ENCODE data around the gene ADAMTS9.

ADAMTS9 gene

DNA sequence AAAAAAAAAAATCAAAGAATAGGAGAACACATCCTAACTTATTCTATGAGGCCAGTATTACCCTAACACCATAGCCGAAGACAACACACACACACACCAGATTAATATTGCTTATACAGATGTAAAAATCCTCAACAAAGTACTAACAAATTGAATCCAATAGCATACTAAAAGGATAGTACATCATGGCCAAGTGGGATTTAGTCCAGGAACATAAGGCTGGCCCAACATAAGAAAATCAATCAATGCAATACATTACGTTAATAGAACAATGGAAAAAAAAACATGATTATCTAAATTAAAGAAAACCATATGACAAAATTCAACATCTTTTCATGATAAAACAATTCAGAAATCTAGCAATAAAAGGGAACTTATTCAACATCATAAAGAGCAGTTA is 79.1 kb downstream of the ADAMTS9 start:
- POLR2A ChIA-PET, result no interaction called here
- CTCF ChIA-PET, result no interaction called here
- TF ChIP-seq, protein P1, sequence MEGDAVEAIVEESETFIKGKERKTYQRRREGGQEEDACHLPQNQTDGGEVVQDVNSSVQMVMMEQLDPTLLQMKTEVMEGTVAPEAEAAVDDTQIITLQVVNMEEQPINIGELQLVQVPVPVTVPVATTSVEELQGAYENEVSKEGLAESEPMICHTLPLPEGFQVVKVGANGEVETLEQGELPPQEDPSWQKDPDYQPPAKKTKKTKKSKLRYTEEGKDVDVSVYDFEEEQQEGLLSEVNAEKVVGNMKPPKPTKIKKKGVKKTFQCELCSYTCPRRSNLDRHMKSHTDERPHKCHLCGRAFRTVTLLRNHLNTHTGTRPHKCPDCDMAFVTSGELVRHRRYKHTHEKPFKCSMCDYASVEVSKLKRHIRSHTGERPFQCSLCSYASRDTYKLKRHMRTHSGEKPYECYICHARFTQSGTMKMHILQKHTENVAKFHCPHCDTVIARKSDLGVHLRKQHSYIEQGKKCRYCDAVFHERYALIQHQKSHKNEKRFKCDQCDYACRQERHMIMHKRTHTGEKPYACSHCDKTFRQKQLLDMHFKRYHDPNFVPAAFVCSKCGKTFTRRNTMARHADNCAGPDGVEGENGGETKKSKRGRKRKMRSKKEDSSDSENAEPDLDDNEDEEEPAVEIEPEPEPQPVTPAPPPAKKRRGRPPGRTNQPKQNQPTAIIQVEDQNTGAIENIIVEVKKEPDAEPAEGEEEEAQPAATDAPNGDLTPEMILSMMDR (IDR thresholded peaks at IDR 0.05; ENCODE audit: control extremely low read depth, extremely low read depth, low read depth, missing control alignments), result no peak
- no peak for DNase-seq (ENCODE audit: extremely low spot score)

DNA sequence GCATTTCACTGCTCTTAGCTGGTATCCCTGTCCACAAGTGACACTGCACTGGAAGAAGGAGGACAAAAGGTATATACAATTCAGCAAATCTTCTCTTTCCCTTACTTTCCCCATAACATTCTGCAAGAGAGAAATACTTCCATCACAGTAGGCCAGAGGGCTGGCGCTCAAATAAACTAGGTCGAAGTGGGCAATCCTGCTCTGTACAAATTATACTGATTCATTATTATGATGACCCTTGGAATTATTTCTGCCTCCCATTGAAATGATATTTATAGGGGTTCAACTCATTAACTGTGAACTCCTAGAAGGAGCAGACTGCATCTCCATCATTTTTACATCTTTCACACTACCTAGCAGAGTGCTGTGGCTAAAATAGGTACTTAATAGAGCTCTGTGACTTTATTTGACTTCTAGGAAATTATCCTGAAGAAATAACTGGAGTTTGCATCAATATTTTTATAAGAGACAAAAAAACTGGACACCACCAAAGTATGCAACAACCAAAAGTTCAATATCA is 80.7 kb downstream of the ADAMTS9 start:
- POLR2A ChIA-PET, result no interaction called here
- DNase-seq (ENCODE audit: extremely low spot score), result no peak
- TF ChIP-seq, protein P1 (IDR thresholded peaks at IDR 0.05; ENCODE audit: control extremely low read depth, extremely low read depth, low read depth, missing control alignments), result no peak
- CTCF ChIA-PET, result no interaction called here

DNA sequence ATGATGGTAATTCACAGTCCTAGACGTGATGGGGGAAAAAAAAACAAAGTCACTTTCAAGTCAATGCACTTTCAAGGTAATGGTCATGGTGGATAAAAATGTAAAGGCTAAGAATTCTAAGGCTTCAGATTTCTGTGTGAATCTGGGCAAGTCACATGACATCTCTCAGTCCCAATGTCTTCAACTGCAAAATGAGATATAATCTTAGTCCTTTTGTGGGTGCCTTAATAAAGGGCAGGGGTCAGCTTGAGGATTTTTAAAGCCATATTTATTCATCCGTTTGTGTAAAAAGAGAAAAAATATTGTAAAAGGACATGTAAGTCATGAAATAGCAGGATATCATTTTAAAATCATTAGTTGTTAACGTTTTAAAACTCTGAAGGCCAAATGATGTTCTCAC is 83.5 kb downstream of the ADAMTS9 start:
- TF ChIP-seq, protein P1 (IDR thresholded peaks at IDR 0.05; ENCODE audit: control extremely low read depth, extremely low read depth, low read depth, missing control alignments), result no peak
- POLR2A ChIA-PET, result no interaction called here
- CTCF ChIA-PET, result interaction anchor here (1.1 to 1.3 kb wide), 2 partner anchors 9 to 29 kb away, joined by 4 to 5 read pairs; no protein-coding TSS in a partner anchor
- no peak for DNase-seq (ENCODE audit: extremely low spot score)

DNA sequence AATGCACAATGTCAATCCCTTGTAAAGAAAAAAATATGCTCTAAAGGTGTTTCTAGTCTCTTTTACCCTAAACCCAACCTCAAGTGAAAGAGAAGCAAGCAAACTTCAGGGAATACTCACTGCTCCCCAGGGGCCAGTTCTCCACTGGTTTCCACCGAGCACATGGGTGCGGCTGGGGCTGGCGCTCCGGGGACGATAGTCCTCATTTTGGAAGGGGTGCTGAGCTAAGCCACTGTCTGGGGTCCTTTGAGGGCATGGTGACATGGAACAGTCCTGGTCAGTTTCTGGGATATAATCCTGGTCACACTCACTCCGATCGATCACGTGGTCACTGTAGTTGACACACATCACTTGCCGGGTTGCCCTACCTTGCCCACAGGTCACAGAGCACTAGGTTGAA is 86.0 kb downstream of the ADAMTS9 start:
- TF ChIP-seq, protein P1 (IDR thresholded peaks at IDR 0.05; ENCODE audit: control extremely low read depth, extremely low read depth, low read depth, missing control alignments), result no peak
- ChIA-PET CTCF (no interaction called here), POLR2A (no interaction called here)
- DNase-seq (ENCODE audit: extremely low spot score), result no peak

DNA sequence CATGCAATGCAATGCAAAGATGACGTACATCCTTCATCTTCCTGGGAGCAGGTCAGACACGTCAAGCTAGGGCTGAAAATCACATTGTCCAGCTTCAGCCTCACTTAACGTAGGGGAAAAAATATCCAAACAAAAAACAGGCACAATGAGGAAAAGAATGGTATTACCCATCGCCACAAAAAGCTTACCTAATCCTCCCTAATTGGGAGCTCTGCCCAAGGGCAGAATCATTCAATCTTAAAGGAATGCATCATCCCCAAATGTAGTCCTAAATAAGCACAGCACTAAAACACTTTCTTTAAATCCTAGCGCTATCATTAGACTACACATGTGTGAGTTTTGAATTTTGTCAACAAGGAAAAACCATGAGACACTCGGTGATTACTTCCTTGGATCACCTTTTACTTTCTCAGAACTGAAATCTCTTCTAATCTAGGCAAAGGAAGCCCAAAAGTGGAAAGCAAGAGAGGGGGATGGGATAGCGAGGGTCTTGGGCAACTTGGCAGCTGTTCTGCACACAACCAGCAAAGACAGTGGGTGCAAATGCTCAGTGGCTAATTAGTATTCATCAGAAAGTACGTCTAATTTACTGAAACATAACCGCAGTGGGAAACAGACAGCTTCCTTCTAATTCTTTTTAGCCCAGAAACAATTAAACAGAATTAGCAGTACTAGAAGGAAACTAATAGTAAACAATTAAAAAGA is 87.4 kb downstream of the ADAMTS9 start:
- DNase-seq (ENCODE audit: extremely low spot score), result no peak
- TF ChIP-seq, protein P1 (IDR thresholded peaks at IDR 0.05; ENCODE audit: control extremely low read depth, extremely low read depth, low read depth, missing control alignments), result no peak
- ChIA-PET CTCF (interaction anchor here (1.3 kb wide), 1 partner anchor 18 kb away, joined by 3 read pairs; no protein-coding TSS in a partner anchor), POLR2A (no interaction called here)

DNA sequence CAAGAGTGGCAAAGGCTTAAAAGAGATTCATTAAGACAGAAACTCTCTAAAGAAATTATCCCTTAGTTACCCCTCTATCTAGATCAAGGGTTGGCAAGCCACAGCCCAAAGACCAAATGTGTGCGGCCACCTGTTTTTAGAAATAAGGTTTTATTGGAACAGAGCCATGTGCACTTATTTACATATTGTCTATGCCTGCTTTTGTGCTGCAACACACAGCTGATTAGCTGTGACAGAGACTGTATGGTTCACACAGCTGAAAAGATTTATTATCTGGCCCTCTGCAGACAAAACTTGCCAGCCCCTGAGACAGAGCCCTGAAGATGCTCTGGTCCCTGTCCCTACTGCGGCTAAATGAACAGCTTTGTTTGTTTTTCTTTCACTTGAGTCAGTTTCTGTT is 88.1 kb downstream of the ADAMTS9 start:
- TF ChIP-seq, protein P1 (IDR thresholded peaks at IDR 0.05; ENCODE audit: control extremely low read depth, extremely low read depth, low read depth, missing control alignments), result no peak
- POLR2A ChIA-PET, result no interaction called here
- no peak for DNase-seq (ENCODE audit: extremely low spot score)
- CTCF ChIA-PET, result interaction anchor here (1.3 kb wide), 1 partner anchor 18 kb away, joined by 3 read pairs; no protein-coding TSS in a partner anchor

Measured in GM10248 (cell line).